HG02763 (cell line): ENCODE measurements around the gene TRIM54.
"Not testable (repeated sequence)": the region's sequence is repeated elsewhere in the genome, so short reads cannot be mapped to it uniquely, and the experiment has no call there.

Experiments used
- ATAC-seq: cut with Tn5 transposase; IDR thresholded peaks from one replicate; pipeline ENCODE4 v1.9.1; 2021; ENCODE audit warnings: mild to moderate bottlenecking, moderate library complexity; ENCODE audit not compliant: unreplicated experiment

TRIM54 gene

DNA sequence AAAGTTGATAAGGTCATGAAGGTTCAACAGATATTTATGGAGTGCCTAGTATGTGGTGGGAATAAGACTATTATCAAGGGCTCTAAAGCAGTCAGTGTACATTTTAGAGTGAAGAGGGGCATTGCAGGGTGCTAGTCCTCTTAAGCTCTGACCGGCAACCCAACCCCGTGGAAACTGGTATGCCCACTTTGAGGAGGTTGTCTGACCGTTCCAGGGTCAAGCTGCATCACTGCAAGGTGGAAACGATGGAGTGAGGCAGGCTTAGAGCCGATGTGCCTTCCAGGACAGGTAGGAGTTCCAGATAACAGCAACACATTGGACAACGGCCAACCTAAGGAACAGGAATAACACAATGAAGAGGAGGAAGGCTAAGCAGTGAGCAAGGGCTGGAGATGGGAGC lies 27.4 kb downstream of the TRIM54 start:
- ATAC-seq = no peak

DNA sequence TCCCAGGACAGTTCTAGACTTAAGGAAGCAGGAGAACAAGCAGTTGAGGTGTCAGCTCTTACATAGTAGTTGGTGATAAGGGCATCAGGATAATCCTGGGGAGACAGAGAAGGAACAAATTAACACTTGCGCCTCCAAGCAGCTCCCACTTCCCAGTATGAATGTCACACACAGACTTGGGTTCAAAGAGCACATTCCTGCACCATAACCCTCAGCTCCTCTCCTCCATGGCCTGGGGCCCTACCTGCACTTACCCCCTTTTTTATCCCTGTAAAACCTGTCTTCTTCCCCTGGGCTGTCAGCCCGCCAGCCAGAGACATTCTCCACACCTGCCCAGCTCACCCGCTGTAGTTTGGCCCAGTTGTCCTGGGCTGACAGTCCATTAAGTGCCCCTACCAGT lies 29.9 kb downstream of the TRIM54 start:
- ATAC-seq = no peak

- no peak for ATAC-seq
Observed at GRCh38 chr2:27313882-27314645, 31.8 kb downstream of the TRIM54 start.

DNA sequence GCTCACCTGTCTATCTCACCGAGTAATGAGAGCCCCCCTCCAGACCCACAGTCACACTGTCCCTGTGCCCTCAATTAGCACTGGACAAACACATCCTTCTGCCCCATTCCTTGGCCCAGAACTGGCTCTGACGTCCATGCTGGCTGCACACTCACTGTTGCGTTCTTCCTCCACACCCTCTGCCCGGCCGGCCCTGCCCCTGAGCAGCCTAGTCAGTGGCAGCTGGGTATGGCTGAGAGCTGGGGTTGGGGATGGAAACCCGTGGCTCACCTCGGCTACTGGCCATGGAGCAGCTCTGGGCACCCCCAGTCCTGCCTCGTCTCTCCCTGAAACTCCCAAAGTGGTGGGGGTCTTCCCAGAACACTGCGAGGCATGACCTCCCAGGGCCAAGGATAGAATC lies 32.5 kb downstream of the TRIM54 start:
- ATAC-seq = no peak

GRCh38 chr2:27315122-27315521 lies 32.9 kb downstream of the TRIM54 start:
- ATAC-seq = no peak

DNA sequence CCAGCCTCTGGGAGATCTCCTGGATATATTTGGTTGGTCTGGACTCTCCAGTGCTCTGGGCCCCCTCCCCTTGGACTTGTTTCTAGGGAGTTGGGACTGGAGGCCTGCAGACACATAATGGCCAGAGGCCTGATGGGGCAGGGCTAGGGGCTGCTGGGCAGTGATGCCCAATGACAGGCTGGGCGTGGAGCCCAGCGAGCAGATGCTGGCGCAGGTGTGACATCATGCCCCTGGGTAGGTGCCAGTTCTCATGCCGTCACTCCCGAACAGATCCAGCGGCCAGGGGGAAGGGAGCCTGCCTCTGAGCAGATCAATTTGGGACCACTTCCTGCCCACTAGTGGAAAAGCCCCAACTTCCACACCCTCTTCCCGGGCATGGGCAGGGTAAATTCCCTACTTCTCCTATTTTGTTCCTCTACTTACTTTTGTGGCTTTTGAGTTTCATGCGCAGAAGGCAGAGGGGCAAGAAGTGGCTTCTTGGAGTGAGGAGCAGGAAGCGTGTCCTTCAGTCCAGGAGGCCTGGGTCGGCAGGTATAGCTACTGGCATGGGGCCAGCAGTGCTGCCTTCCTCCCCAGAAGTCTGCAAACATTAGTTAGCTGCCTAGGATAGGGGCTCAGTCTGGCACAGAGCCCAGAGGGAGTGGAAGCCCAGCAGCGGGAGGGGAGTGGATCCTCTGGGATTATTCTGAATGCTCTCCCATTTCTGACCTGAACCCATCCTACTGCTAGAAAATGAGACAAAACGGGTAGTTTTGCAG lies 34.6 kb downstream of the TRIM54 start:
- no peak for ATAC-seq

GRCh38 chr2:27319839-27320238 lies 37.6 kb downstream of the TRIM54 start:
- ATAC-seq = not testable (repeated sequence)

DNA sequence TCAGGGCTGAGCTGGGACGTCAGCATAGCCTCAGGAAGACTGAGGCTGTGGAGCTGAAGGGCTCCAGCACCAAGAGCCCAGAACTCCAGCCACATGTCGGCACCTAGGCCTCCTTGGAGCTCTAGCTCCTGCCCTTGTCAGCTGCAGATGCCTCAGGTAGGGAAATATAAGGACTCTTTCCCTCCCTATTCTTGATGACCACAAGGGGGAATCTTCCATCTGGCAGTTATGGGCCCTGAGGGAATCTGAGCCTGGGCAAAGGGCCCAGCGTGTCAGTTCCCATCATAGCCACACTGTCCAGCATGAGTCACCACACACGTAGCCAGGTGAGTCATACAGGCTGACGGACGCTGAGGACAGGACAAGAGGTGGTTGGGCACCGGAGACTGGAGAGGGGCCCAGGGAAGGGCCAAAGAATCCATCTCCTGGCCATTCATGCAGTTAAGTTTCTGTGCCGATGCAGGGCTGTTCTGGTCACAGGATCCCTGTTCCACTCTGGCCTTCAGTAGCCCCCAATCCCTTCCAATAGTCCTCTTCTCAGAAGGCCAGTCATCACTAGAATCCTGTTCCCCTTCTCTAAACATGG lies 38.8 kb downstream of the TRIM54 start:
- no peak for ATAC-seq

GRCh38 chr2:27322301-27322765 lies 40.1 kb downstream of the TRIM54 start:
- ATAC-seq = no peak

DNA sequence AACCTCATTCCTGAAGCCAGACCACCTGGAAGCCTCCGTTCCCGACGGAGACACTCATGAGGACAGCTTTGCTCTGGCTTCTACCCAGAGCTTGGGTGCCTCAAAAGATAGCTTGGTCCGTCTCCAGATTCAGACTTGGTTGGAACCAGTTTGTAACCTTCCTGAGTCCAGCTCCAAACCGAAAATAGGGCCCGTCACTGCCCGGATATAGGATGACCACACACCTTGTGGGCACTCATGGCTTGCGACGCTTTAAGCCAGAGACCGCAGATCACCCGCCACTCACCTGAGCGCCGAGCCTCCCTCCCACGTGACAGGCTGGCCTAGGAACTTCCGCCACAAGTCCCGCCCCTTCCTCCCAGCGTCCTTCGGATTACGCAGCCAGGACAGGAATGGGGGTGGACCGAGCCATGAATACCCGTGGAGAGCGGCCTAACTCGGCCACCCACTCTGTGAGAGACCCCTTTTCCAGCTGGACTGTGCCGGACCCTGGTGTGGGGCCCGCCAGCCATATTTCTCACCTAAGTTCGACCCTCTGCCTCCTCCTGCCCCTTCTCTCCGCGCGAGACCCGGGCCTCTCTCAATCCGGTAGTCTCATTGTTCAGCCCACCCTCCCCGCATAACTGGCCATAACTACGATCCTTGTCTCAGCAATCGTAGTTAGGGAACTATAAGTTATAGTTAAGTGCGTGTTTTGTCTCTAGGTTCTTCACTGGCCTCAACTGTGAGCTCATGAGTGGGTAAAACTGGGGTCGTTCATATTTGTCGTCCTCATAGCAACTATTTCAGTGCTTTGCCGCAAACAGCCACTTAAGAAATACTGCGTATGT lies 40.8 kb downstream of the TRIM54 start, which contains the start of gene MPV17:
TSS of gene MPV17 (minus strand) at position 332 of the 830 bp plus-strand sequence. CDS start 580 bp downstream, outside the sequence.
- peak; percentile 81 for ATAC-seq

GRCh38 chr2:27323596-27324285 lies 41.5 kb downstream of the TRIM54 start:
- no peak for ATAC-seq

- ATAC-seq = no peak
Observed at GRCh38 chr2:27324720-27325119, 42.5 kb downstream of the TRIM54 start.

DNA sequence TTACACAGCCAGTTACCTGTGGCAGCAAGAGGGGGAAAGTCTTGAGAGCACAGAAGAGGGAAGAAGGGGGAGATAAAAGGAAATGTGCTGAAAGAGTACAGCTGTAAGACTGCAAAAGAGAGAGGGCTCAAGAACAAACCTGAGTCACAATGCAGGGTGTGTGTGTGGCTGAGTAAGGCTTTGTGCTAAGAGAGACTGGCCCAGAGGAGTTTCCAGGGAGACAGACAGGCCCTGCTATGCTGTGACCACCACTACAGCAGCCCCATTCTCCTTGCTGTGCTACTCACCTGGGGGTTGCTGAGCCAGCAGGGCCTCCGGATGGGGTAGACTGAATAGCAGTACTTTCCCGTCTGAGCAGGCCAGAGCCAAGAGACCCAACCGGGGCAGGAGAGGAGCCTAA lies 53.1 kb downstream of the TRIM54 start:
- no peak for ATAC-seq

- no peak for ATAC-seq
Observed at GRCh38 chr2:27336173-27336572, 53.9 kb downstream of the TRIM54 start.

GRCh38 chr2:27347641-27348040 lies 65.4 kb downstream of the TRIM54 start:
- ATAC-seq = no peak

DNA sequence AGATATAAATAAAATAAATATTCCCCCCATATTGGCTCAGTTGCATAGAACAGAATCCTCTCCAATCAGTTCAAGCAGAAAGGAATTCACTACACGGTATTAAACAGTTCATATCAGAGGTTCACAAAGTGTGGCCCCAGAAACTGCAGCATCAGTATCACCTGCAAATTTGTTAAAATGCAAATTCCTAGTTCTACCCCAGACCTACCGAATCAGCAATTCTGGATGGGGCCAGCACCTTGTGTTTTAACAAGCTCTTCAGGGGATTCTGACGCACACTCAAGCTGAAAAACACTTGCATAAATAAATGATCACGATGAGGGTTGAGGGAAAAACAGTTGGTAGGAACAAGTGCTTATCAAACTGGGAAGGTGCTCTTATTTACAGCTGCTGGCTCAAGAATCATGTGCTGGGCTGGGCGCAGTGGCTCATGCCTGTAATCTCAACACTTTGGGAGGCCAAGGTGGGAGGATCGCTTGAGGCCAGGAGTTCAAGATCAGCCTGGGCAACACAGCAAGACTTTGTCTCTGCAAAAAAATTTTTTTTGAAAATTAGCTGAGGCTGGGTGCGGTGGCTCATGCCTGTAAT lies 68.0 kb downstream of the TRIM54 start:
- ATAC-seq = no peak

DNA sequence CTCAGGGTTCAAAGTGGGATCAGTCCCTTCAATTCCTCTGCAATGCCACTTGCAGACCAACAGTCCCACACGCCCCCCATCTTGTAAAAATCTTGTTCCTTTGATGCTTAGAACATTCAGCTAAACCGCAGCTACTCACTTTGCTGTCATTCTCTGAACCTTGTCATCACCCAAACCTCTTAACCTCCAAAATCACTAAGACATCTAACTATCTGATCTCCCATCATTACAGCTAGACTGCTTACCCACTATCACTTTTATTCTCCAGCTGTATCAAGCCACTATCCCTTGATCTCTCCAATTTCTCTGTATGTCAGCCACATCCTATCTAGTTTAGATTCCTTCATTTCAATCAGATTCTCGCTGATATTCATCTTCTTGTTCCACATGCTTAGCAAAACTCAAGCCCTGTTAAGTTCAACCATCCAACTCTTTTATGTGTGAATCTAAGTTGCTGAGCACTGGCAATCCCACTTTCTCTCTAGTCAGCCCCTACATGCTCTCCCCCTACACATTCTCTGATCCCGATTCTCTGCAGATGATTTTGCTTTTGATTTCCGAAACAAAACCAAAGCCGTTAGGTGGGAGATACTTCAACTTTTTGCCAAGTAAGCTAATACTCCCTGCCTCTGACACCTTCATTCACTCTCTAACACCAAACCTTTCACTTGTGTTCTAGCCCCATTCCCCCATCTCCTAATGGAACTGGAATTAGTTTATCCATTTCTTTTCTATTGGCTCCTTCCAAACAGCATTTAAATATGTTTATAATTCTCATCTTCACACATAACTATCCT lies 69.8 kb downstream of the TRIM54 start:
- ATAC-seq = no peak

DNA sequence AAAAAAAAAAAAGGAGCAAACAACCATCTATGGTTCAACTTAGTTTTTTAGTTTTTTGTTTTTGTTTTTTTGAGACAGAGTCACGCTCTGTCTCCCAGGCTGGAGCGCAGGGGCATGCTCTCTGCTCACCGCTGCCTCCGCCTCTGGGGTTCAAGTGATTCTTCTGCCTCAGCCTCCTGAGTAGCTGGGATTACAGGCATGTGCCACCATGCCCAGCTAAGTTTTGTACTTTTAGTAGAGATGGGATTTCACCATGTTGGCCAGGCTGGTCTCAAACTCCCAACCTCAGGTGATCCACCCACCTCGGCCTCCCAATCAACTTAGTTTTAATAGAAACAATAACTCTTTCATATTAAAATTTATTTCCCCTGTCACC lies 71.1 kb downstream of the TRIM54 start:
- not testable (repeated sequence) for ATAC-seq
